SKM-1 (cell line): ENCODE results near the gene KCNH6.
A peak's percentile ranks its signal among the peaks of the same experiment; 100 is the strongest.

Source experiments
- DNase-seq: peaks from one replicate; lab custom pipeline; 2025; ENCODE audit not compliant: unreplicated experiment; lab: John Stamatoyannopoulos, UW

The KCNH6 gene

GRCh38 chr17:63523253-63523855 is at the start of gene KCNH6:
TSS of gene KCNH6 (plus strand) at chr17:63523358. CDS start at chr17:63523414, 56 bp downstream.
- DNase-seq, result no peak

GRCh38 chr17:63474174-63474573 is 49.0 kb upstream of the KCNH6 start:
- no peak for DNase-seq

GRCh38 chr17:63474586-63475460 is 48.3 kb upstream of the KCNH6 start:
- DNase-seq, result no peak

GRCh38 chr17:63475491-63476412 is 47.4 kb upstream of the KCNH6 start:
- DNase-seq, result no peak

- DNase-seq, result no peak
Measured at GRCh38 chr17:63476459-63476853, 46.7 kb upstream of the KCNH6 start.

GRCh38 chr17:63476854-63477479 is 46.2 kb upstream of the KCNH6 start, which contains the start of gene ACE:
TSS of gene ACE (plus strand) at chr17:63477061. CDS start at chr17:63477095, 34 bp downstream.
- no peak for DNase-seq

- DNase-seq, result no peak
Measured at GRCh38 chr17:63477480-63478440, 45.4 kb upstream of the KCNH6 start.

GRCh38 chr17:63478814-63479494 is 44.2 kb upstream of the KCNH6 start:
- DNase-seq, result peak; percentile 23

- no peak for DNase-seq
Measured at GRCh38 chr17:63479495-63480184, 43.5 kb upstream of the KCNH6 start.

- no peak for DNase-seq
Measured at GRCh38 chr17:63480192-63480784, 42.9 kb upstream of the KCNH6 start.

- no peak for DNase-seq
Measured at GRCh38 chr17:63480826-63481487, 42.2 kb upstream of the KCNH6 start.

GRCh38 chr17:63481488-63481870 is 41.7 kb upstream of the KCNH6 start:
- no peak for DNase-seq

- DNase-seq, result no peak
Measured at GRCh38 chr17:63482509-63482908, 40.6 kb upstream of the KCNH6 start.

- no peak for DNase-seq
Measured at GRCh38 chr17:63483038-63483437, 40.1 kb upstream of the KCNH6 start.

GRCh38 chr17:63483655-63484575 is 39.2 kb upstream of the KCNH6 start:
- no peak for DNase-seq

GRCh38 chr17:63486317-63487013 is 36.7 kb upstream of the KCNH6 start:
- DNase-seq, result no peak
